Ovary (tissue), 9 donors: ENCODE measurements around the gene FAM3A. TPM values are rescaled to one million over a fixed set of nuclear protein-coding genes. Genes with fewer than 3 reads are reported as not detected.

Source experiments
- DNase-seq, 5 donors: peaks; one replicate each; pipeline ENCODE4 v3.0.0-alpha.2; 2019 to 2020
- H3K27ac ChIP-seq, 2 donors: fragments of 200-600 bp; one replicate each; pipeline versions ENCODE4 v1.5.1 to v1.8.0; 2019 to 2022
- H3K27me3 ChIP-seq: fragments of 200-600 bp; one replicate; pipeline ENCODE4 v1.8.0; 2022
- H3K36me3 ChIP-seq: fragments of 200-600 bp; sonication (generic); one replicate; pipeline ENCODE4 v1.5.1; 2019
- H3K4me1 ChIP-seq: one replicate; pipeline ENCODE4 v1.8.1; 2013; ENCODE audit warnings: mild to moderate bottlenecking, moderate library complexity; ENCODE audit not compliant: insufficient read depth
- H3K4me3 ChIP-seq: fragments of 200-600 bp; sonication (generic); one replicate; pipeline ENCODE4 v1.5.1; 2017
- H3K9me3 ChIP-seq, 2 donors: fragments of 200-600 bp in 1 of 2; sonication (generic) in 1 of 2; one replicate each; pipeline versions ENCODE4 v1.5.1 to v1.8.1; 2013 to 2019; ENCODE audit warnings: mild to moderate bottlenecking in 1 of 2, moderate library complexity in 1 of 2
- EP300 ChIP-seq: sonication (generic); formaldehyde crosslinking; IDR thresholded peaks from one replicate; pipeline ENCODE4 v1.6.1; 2017; ENCODE audit warnings: antibody characterized with exemption
- POLR2A ChIP-seq: fragments of 450-650 bp; IDR thresholded peaks from one replicate; pipeline ENCODE4 v1.6.1; 2017; ENCODE audit warnings: antibody characterized with exemption, mild to moderate bottlenecking, moderate library complexity
- WGBS, 3 donors: extraction: QIAGEN DNeasy Blood & Tissue Kit in 1 of 3; methylation state at CpG; one replicate each; pipeline versions ENCODE4 v1.1.5 to v1.1.7; 2013 to 2017; 5-methylcytosine and 5-hydroxymethylcytosine counted together
- intact Hi-C, 4 donors: fragments of 100-400 bp; cut with DNase I; formaldehyde crosslinking; loops; one replicate each; pipeline versions ENCODE4 v1.11.0 to v1.15.1; 2022 to 2023
- polyA plus RNA-seq, 2 donors: library from polyadenylated mRNA; stranded (reverse); fragments of 200-250 nt in 1 of 2; fragments of 350-450 nt in 1 of 2; fragmentation: Illumina TruSeq in 1 of 2; extraction: RNeasy Lipid Tissue Mini Kit (QIAGEN cat#74804) in 1 of 2; gene quantifications; one replicate each; pipeline ENCODE4 v1.2.3, GENCODE V29; 2013 to 2014
- total RNA-seq, 7 donors: library from RNA; depleted of rRNA in 2 of 7; stranded (reverse); fragments of >200 nt in 2 of 7; fragmentation: NEBNext Ultra II Directional in 3 of 7; extraction: Animal tissue kit (Norgen Biotek cat#: 25700) in 3 of 7; gene quantifications; one replicate each; pipeline versions ENCODE4 v1.1.0 to v1.2.4, GENCODE V29; 2016 to 2023
- TF ChIP-seq, protein P1 (sequence below), 3 donors: fragments of 450-650 bp in 2 of 3; fragments of 200-600 bp in 1 of 3; IDR thresholded peaks; one replicate each; pipeline versions ENCODE4 v1.5.1 to v1.8.0; 2016 to 2022; ENCODE audit warnings: antibody characterized with exemption in 3 of 3, mild to moderate bottlenecking in 1 of 3
- donor health status: DM: no; HTN: no; CAD: no; lungs with moderate emphysema.
- donor health status: DM: no; HTN: no; CAD: no.
- donor health status: Bipolar disorder and iron deficiency.
- donor health status: DM: yes; HTN: yes; CAD: no.
- donor health status: DM: no; HTN: no; CAD: no.
- donor health status: DM: yes; HTN: yes; CAD: no.

FAM3A gene
- total and polyA plus RNA-seq, 9 donors = 3.6 to 81.6 (median 62.9) TPM

DNA sequence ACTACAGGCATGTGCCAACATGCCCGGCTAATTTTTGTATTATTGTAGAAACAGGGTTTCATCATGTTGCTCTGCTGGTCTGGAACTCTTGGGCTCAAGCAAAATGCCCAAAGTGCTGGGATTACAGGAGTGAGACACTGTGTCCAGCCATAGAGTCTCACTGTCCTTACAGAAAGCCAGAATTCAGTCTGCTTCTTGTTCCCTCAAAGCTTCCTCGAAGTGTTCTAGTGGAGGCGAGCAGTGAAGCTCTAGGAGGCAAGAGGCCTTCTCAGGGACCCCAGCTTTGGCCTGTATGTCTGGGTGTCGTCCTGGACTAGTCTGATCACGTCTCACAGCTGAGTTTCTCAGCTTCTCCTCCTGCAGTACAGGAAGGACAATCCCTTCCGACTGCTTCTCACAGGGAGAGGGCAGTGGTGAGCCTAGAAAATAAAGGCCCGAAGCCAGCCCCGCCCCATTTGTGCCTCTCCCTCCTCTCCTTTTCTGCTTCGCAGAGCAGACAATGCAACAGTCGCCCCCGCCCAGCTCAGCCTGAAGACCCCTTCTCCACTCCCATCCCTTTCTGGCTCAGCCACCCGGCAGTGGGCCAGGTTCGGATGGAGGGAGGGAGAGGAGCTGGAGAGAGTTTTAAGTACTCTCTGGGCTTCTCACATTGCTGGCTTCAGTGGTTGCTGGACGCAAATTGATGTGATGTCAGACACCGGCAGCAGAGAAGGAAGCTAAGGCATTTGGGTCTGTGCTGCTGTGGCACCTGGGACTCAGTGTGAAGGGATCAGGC is 11.1 kb upstream of the FAM3A start:
- Histone ChIP-seq H3K4me3 (peak overlapping the region; percentile 23), H3K27me3 (no peaks in the 10 kb centered on the region), H3K36me3 (no peaks in the 10 kb centered on the region), H3K4me1 (no peaks in the 10 kb centered on the region), H3K27ac (peak overlapping the region; percentile 52 to 61), H3K9me3 (no peaks in the 10 kb centered on the region)
- DNase-seq = peak; percentile 82 to 88 (median 86)
- TF ChIP-seq, protein P1, sequence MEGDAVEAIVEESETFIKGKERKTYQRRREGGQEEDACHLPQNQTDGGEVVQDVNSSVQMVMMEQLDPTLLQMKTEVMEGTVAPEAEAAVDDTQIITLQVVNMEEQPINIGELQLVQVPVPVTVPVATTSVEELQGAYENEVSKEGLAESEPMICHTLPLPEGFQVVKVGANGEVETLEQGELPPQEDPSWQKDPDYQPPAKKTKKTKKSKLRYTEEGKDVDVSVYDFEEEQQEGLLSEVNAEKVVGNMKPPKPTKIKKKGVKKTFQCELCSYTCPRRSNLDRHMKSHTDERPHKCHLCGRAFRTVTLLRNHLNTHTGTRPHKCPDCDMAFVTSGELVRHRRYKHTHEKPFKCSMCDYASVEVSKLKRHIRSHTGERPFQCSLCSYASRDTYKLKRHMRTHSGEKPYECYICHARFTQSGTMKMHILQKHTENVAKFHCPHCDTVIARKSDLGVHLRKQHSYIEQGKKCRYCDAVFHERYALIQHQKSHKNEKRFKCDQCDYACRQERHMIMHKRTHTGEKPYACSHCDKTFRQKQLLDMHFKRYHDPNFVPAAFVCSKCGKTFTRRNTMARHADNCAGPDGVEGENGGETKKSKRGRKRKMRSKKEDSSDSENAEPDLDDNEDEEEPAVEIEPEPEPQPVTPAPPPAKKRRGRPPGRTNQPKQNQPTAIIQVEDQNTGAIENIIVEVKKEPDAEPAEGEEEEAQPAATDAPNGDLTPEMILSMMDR (IDR thresholded peaks at IDR 0.05) = peak in 2 of 3 donors; percentile 47 to 64
- no peak for TF ChIP-seq POLR2A
- no peak for TF ChIP-seq EP300
- 18 to 31% (median 25%) methylated on average over 15 of the region's 15 CpGs for WGBS, 3 donors
- intact Hi-C loops = no loop called here

DNA sequence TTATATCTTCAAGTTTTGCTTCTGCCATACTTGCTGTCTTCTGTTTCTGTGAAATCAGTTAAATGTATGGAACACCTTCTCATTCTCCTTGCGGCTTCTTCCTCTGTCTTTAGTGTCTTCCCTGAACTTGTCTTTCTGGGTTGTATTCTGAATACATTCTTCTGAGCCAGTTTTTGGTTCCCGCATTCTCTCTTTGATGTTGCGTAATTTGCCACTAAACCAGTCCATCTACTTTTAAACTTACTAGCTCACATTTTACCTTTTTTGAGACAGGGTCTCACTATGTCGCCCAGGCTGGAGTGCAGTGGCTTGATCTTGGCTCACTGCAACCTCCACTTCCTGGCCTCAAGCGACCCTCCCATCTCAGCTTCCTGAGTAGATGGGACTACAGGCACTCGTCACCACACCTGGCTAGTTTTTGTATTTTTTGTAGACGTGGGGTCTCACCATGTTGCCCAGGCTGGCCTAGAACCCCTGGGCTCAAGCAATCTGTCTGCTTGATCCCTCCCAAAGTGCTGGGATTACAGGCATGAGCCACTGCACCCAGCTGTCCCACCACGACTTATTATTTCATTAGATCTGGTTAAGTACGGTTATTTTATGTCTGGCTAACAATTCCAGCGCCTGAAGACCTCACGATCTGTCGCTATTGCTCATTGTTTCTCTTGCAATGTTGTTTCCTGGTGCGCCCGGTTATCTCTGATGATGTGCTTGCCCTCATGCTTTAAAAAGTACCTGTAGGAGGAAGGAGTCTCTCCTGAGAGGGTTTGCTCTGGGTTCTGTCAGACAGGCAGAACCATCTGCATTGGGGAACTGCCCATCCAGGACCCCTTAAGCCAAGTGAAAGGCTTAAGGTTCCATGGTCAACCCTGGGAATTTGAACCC is 9.8 kb upstream of the FAM3A start:
- Histone ChIP-seq H3K9me3 (no peaks in the 10 kb centered on the region), H3K27ac (no peak overlapping the region), H3K27me3 (no peaks in the 10 kb centered on the region), H3K4me3 (no peak overlapping the region), H3K36me3 (no peaks in the 10 kb centered on the region), H3K4me1 (no peaks in the 10 kb centered on the region)
- TF ChIP-seq POLR2A = no peak
- TF ChIP-seq, protein P1 (IDR thresholded peaks at IDR 0.05) = no peak
- TF ChIP-seq EP300 = no peak
- WGBS, 3 donors = 75 to 84% (median 83%) methylated on average over 14 of the region's 14 CpGs
- intact Hi-C loops = no loop called here
- DNase-seq = no peak

DNA sequence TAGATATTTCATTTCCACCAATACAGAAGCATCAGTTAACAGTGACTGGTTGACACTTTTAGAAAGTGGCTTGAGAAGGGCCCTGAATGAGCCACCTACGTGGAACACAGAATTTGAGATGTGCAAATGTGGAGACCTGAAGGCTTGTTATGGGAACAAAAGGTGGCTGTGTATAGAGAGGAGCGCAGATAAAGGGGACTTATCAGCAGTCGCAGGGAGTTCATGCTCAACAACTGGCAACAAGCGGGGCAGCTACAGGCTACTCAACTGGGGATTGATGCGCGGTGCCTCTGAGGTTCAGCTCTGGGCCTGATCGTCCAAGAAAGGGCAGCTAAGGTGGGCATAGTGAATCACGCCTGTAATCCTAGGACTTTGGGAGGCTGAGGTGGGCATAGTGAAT is 3.4 kb upstream of the FAM3A start:
- Histone ChIP-seq H3K36me3 (no peaks in the 10 kb centered on the region), H3K27ac (no peak overlapping the region), H3K9me3 (no peaks in the 10 kb centered on the region), H3K4me3 (no peak overlapping the region), H3K4me1 (peaks cover 4% of the 10 kb centered on the region), H3K27me3 (no peaks in the 10 kb centered on the region)
- 79 to 87% (median 85%) methylated on average over 8 of the region's 8 CpGs for WGBS, 3 donors
- DNase-seq = no peak
- TF ChIP-seq EP300 (no peak), POLR2A (no peak)
- TF ChIP-seq, protein P1 (IDR thresholded peaks at IDR 0.05) = no peak
- intact Hi-C loops = no loop called here

DNA sequence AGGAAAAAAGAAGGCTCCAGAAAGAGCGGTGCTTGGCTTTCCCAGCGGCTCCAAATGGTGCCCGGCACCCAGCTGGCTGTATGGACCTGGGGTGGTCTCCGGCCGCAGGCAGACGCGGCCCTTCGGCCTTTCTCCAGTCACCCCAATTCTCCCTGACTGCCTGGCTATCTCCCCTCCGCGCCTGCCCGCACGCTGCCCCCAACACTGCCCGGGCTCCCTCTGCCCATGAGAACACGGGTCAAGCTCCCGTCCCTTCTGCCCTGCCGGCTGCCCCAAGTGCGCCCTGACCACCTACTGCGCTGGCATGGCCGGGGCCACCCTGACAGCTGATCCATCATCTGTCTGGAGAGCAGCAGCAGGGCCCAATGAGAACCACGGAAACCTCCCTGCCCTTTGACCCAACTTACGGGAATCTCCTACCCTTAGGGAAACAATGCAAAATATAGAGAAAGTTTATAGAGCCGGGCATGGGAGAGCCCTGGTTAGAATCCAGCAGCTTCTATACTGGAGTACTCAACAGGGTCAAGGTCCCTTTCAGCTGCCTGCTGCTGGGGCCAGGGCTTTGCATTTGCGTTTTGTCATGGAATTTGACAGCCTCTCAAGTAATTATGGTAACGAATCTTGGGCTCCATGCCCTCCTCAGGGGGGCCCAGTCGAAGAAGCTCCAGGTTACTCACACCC is 1.2 kb upstream of the FAM3A start:
- DNase-seq = peak in 3 of 5 donors; percentile 63 to 69 (median 67)
- H3K27ac ChIP-seq = peak overlapping the region; percentile 91 to 99

More for the DNA sequence above, 1.2 kb upstream of the FAM3A start:
- TF ChIP-seq, protein P1 (IDR thresholded peaks at IDR 0.05) = no peak
- TF ChIP-seq POLR2A = peak; percentile 53
- no peak for TF ChIP-seq EP300
- H3K4me3 ChIP-seq = peak overlapping the region; percentile 24
- H3K9me3 ChIP-seq = no peaks in the 10 kb centered on the region
- no peaks in the 10 kb centered on the region for H3K36me3 ChIP-seq
- intact Hi-C loops = no loop called here
- 40 to 45% (median 41%) methylated on average over 25 of the region's 25 CpGs for WGBS, 3 donors
- no peaks in the 10 kb centered on the region for H3K27me3 ChIP-seq
- H3K4me1 ChIP-seq = peaks cover 4% of the 10 kb centered on the region
